Mesendoderm (in vitro differentiated cells): ENCODE data around the gene FARP1.

ENCODE experiments used
- DNase-seq: peaks from one replicate; pipeline ENCODE4 v3.0.0; 2013
- H2AK5ac ChIP-seq: 2 replicates; pipeline ENCODE4 v1.6.1; 2013; ENCODE audit warnings: low read length, inconsistent platforms
- H2BK120ac ChIP-seq: 2 replicates; pipeline ENCODE4 v1.6.1; 2013; ENCODE audit warnings: low read depth, mild to moderate bottlenecking, low read length, moderate library complexity, mixed read lengths
- H2BK15ac ChIP-seq: replicated peaks from 2 replicates; pipeline ENCODE4 v1.6.1; 2013; ENCODE audit warnings: low read depth, mild to moderate bottlenecking, moderate library complexity
- H2BK5ac ChIP-seq: 2 replicates; pipeline ENCODE4 v1.6.1; 2013; ENCODE audit warnings: low read length, inconsistent platforms
- H3K18ac ChIP-seq: 2 replicates; pipeline ENCODE4 v1.6.1; 2013; ENCODE audit warnings: mild to moderate bottlenecking, low read length, mixed read lengths
- H3K23ac ChIP-seq: one replicate; pipeline ENCODE4 v1.6.1; 2013; ENCODE audit warnings: low read length
- H3K27ac ChIP-seq: 2 replicates; pipeline ENCODE4 v1.5.1; 2013; ENCODE audit warnings: low read depth, mild to moderate bottlenecking, inconsistent platforms, low read length, moderate library complexity
- H3K27me3 ChIP-seq: 2 replicates; pipeline ENCODE4 v1.6.1; 2013; ENCODE audit warnings: low read length, control low read depth, mild to moderate bottlenecking, inconsistent platforms; ENCODE audit not compliant: insufficient read depth, poor library complexity
- H3K36me3 ChIP-seq: 2 replicates; pipeline ENCODE4 v1.6.1; 2013; ENCODE audit warnings: low read length, inconsistent platforms; ENCODE audit not compliant: control insufficient read depth, insufficient read depth
- H3K4ac ChIP-seq: one replicate; pipeline ENCODE4 v1.6.1; 2013; ENCODE audit warnings: low read depth, mild to moderate bottlenecking, low read length, moderate library complexity
- H3K4me1 ChIP-seq: 2 replicates; pipeline ENCODE4 v1.6.1; 2013; ENCODE audit warnings: low read depth, low read length, inconsistent platforms; ENCODE audit not compliant: control insufficient read depth
- H3K4me2 ChIP-seq: 2 replicates; pipeline ENCODE4 v1.6.1; 2013; ENCODE audit warnings: low read length
- H3K4me3 ChIP-seq: 2 replicates; pipeline ENCODE4 v1.5.1; 2013; ENCODE audit warnings: mild to moderate bottlenecking, low read length
- H3K56ac ChIP-seq: one replicate; pipeline ENCODE4 v1.6.1; 2013; ENCODE audit warnings: low read length
- H3K79me1 ChIP-seq: 2 replicates; pipeline ENCODE4 v1.6.1; 2013; ENCODE audit warnings: low read length, inconsistent platforms
- H3K79me2 ChIP-seq: 2 replicates; pipeline ENCODE4 v1.6.1; 2013; ENCODE audit warnings: mild to moderate bottlenecking, low read length; ENCODE audit not compliant: control insufficient read depth, insufficient read depth
- H3K9ac ChIP-seq: 2 replicates; pipeline ENCODE4 v1.6.1; 2013; ENCODE audit warnings: low read length, inconsistent platforms
- H4K5ac ChIP-seq: one replicate; pipeline ENCODE4 v1.6.1; 2013; ENCODE audit warnings: low read length
- H4K8ac ChIP-seq: one replicate; pipeline ENCODE4 v1.6.1; 2013; ENCODE audit warnings: low read depth, mild to moderate bottlenecking, control low read depth, low read length, moderate library complexity
- WGBS: extraction: QIAGEN DNeasy Blood & Tissue Kit; methylation state at CpG from one replicate; pipeline ENCODE4 v1.1.7; 2013; ENCODE audit warnings: low lambda C conversion rate, missing lambda C conversion rate; ENCODE audit not compliant: insufficient coverage; ENCODE audit errors: extremely low coverage; 5-methylcytosine and 5-hydroxymethylcytosine counted together

FARP1 gene

DNA sequence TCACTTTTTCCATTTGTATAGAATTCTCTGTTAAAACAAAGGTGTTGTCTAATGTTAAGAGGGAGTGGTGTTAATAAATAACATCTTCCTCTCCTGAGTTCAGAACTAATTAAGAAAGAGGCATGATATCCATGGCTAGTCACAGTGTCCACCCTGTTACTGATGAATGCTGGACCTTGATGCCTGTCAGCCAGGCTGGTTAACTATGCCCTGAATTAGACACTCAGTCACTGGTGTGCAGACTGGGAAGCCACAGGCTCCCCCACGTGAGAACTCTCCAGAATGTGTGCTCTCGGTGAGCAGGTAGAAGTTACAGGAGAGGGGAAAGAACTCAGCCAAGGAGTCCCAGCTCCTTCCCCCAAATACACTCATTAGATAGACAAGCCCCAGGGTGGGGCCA, 90.2 kb downstream of the FARP1 start:
- H2BK120ac ChIP-seq: no peak overlapping the region
- H3K27ac ChIP-seq: no peak overlapping the region
- H3K4me3 ChIP-seq: no peak overlapping the region
- H3K79me2 ChIP-seq: no peaks in the 10 kb centered on the region
- H3K56ac ChIP-seq: no peak overlapping the region
- no peak overlapping the region for H2BK5ac ChIP-seq
- H3K4ac ChIP-seq: no peak overlapping the region
- peaks cover 5% of the 10 kb centered on the region for H3K79me1 ChIP-seq
- no peak overlapping the region for H2AK5ac ChIP-seq
- H4K5ac ChIP-seq: no peak overlapping the region
- H3K36me3 ChIP-seq: no peaks in the 10 kb centered on the region
- no peak overlapping the region for H4K8ac ChIP-seq
- H3K27me3 ChIP-seq: no peaks in the 10 kb centered on the region
- no peak overlapping the region for H2BK15ac ChIP-seq
- no peak for DNase-seq
- no peak overlapping the region for H3K4me2 ChIP-seq
- no peak overlapping the region for H3K9ac ChIP-seq
- WGBS: no CpG with 5 or more reads among the region's 2 CpGs
- H3K4me1 ChIP-seq: no peaks in the 10 kb centered on the region
- H3K23ac ChIP-seq: no peak overlapping the region
- no peak overlapping the region for H3K18ac ChIP-seq

DNA sequence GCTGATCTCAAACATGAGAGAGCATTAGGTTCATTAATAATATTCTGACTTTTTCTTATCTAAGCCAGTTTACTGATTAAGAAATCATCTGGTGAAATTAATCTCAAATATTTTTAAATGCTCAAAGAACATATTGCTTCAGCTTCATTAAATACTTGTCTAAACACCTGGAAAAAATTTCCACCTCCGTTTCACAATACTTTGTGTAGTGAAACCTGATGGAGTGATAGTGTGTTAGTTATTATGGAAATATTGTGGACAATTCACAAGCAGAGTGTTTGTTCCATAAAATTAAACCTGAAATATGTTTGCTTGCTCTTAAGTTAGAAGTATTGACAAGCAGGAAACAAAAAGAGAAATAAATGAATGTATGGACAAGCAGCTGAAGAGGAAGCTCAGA, 91.5 kb downstream of the FARP1 start:
- H3K36me3 ChIP-seq: no peaks in the 10 kb centered on the region
- H3K23ac ChIP-seq: no peak overlapping the region

DNA sequence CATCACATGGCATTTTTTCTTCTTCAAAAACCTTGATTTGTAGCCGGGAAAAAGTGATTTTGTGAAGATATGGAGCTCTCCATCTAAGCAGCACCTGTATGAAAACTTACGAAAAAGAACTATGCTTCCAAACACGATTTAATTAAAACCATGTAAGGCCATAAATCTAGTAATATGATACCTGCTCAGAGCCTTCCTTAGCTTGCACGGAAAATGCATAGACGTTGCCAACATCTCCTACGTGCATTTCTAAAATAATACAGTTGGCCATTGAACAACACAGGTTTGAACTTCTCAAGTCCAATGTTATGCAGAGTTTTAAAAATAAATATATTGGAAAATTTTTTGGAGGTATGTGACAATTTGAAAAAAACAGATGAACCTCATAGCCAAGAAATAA, 93.3 kb downstream of the FARP1 start:
- H3K9ac ChIP-seq: no peak overlapping the region
- H4K5ac ChIP-seq: no peak overlapping the region
- no peak overlapping the region for H3K4ac ChIP-seq
- H3K23ac ChIP-seq: no peak overlapping the region
- no peak overlapping the region for H2BK5ac ChIP-seq
- H3K79me1 ChIP-seq: peaks cover 15% of the 10 kb centered on the region
- H2BK120ac ChIP-seq: no peak overlapping the region
- H3K4me1 ChIP-seq: peaks cover 2% of the 10 kb centered on the region
- no peak overlapping the region for H3K56ac ChIP-seq
- no peak overlapping the region for H4K8ac ChIP-seq
- no peaks in the 10 kb centered on the region for H3K27me3 ChIP-seq
- no peak overlapping the region for H3K18ac ChIP-seq
- no peak overlapping the region for H2AK5ac ChIP-seq
- no peak for DNase-seq
- peaks cover 3% of the 10 kb centered on the region for H3K79me2 ChIP-seq
- no peak overlapping the region for H3K4me3 ChIP-seq
- no peak overlapping the region for H3K4me2 ChIP-seq
- no peak overlapping the region for H2BK15ac ChIP-seq
- no peaks in the 10 kb centered on the region for H3K36me3 ChIP-seq
- H3K27ac ChIP-seq: no peak overlapping the region
- no CpG with 5 or more reads among the region's 6 CpGs for WGBS

More for the DNA sequence above, 91.5 kb downstream of the FARP1 start:
- Histone ChIP-seq H3K18ac (no peak overlapping the region), H3K4ac (no peak overlapping the region), H3K4me3 (no peak overlapping the region), H3K79me1 (peaks cover 6% of the 10 kb centered on the region), H3K56ac (no peak overlapping the region), H3K4me1 (peaks cover under 1% of the 10 kb centered on the region), H3K9ac (no peak overlapping the region), H2BK120ac (no peak overlapping the region), H4K8ac (no peak overlapping the region), H3K79me2 (peaks cover under 1% of the 10 kb centered on the region), H2AK5ac (no peak overlapping the region), H2BK5ac (no peak overlapping the region), H3K4me2 (no peak overlapping the region), H3K27me3 (no peaks in the 10 kb centered on the region), H3K27ac (no peak overlapping the region), H4K5ac (no peak overlapping the region), H2BK15ac (no peak overlapping the region)
- DNase-seq: no peak
- WGBS: no CpG with 5 or more reads among the region's 1 CpG

DNA sequence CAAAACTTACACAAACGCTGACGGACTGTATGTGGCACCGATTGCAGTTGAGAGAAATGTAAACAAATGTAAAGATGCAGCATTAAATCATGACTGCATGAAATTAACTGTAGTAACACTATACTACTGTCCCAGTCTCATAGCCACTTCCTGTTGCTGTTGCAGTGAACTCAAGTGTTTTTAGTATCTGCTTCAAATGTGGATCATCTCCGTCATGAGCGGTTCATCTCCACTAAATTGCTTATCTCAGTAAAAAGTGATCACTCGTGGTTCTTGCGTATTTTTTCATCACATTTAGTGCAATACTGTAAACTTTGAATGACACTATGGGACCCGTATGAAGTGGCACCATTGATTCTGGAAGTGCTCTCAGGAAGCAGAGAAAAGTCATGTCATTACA, 94.4 kb downstream of the FARP1 start:
- Histone ChIP-seq H3K18ac (no peak overlapping the region), H3K27me3 (no peaks in the 10 kb centered on the region), H3K56ac (no peak overlapping the region), H3K9ac (no peak overlapping the region), H3K27ac (no peak overlapping the region), H3K79me1 (peaks cover 15% of the 10 kb centered on the region), H3K4ac (no peak overlapping the region), H2BK120ac (no peak overlapping the region), H4K5ac (no peak overlapping the region), H3K4me2 (no peak overlapping the region), H3K23ac (no peak overlapping the region), H3K79me2 (peaks cover 3% of the 10 kb centered on the region), H4K8ac (no peak overlapping the region), H3K36me3 (no peaks in the 10 kb centered on the region), H2AK5ac (no peak overlapping the region), H2BK15ac (no peak overlapping the region), H2BK5ac (no peak overlapping the region), H3K4me3 (no peak overlapping the region), H3K4me1 (peaks cover 2% of the 10 kb centered on the region)
- WGBS: no CpG with 5 or more reads among the region's 8 CpGs
- no peak for DNase-seq

DNA sequence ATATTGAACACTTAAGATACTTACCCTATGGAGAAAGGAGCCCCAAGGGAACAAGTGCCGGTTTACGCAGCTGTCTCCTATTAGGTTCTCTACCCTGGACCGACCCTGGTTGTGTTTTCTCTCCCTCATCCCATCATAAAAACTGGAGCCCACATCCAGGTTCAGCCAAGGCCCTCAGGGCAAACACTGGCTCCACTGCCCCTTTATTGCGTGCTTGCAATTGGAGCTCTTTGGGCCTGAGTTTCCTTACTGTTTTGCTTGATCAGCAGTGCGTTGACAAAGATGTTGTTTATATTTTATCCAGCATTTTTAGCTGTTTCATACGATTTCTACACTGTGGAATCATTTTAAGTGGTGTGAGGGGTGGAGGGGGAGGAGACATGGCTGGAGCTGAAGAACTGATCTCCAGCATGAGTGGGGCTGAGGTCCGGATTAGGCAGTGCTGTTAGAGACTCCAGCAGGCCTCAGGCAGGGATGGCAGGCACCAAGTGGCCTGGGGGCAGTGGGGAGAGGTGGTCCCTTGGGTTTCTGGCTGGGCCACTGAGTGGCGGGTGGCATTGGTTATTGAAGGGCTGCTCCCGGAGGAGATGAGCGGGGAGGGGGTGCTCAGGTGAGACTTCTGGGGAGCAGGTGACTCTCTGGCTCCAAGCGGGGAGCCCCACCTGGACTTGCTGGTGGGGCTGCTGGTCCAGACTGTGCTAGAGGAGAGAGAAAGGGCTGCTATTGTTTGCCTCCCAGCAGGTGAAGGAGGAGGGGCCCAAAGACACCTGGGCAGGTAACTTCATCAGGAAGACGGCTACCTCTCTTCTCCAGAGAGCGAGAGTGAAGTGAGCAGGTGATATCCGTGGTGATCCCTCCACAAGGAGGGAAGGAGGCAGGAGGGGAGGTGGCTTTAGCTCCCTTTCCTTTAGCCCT, 96.5 kb downstream of the FARP1 start:
- no peak overlapping the region for H4K8ac ChIP-seq
- no peak overlapping the region for H3K4ac ChIP-seq
- no peak overlapping the region for H3K18ac ChIP-seq

More for the DNA sequence above, 96.5 kb downstream of the FARP1 start:
- no peak overlapping the region for H3K4me3 ChIP-seq
- H3K9ac ChIP-seq: no peak overlapping the region
- H2BK120ac ChIP-seq: no peak overlapping the region
- no peak overlapping the region for H4K5ac ChIP-seq
- WGBS: no CpG with 5 or more reads among the region's 14 CpGs
- no peak overlapping the region for H2BK15ac ChIP-seq
- no peaks in the 10 kb centered on the region for H3K36me3 ChIP-seq
- no peak for DNase-seq
- no peak overlapping the region for H2AK5ac ChIP-seq
- H3K79me1 ChIP-seq: peaks cover 12% of the 10 kb centered on the region
- H3K27me3 ChIP-seq: no peaks in the 10 kb centered on the region
- peaks cover 2% of the 10 kb centered on the region for H3K4me1 ChIP-seq
- no peak overlapping the region for H3K56ac ChIP-seq
- H3K79me2 ChIP-seq: peaks cover 3% of the 10 kb centered on the region
- no peak overlapping the region for H2BK5ac ChIP-seq
- H3K23ac ChIP-seq: no peak overlapping the region
- no peak overlapping the region for H3K27ac ChIP-seq
- no peak overlapping the region for H3K4me2 ChIP-seq
